Measurements from ENCODE around the gene FNDC11.
"Not testable (repeated sequence)": the region's sequence is repeated elsewhere in the genome, so short reads cannot be mapped to it uniquely, and the experiment has no call there.

Gene FNDC11

DNA sequence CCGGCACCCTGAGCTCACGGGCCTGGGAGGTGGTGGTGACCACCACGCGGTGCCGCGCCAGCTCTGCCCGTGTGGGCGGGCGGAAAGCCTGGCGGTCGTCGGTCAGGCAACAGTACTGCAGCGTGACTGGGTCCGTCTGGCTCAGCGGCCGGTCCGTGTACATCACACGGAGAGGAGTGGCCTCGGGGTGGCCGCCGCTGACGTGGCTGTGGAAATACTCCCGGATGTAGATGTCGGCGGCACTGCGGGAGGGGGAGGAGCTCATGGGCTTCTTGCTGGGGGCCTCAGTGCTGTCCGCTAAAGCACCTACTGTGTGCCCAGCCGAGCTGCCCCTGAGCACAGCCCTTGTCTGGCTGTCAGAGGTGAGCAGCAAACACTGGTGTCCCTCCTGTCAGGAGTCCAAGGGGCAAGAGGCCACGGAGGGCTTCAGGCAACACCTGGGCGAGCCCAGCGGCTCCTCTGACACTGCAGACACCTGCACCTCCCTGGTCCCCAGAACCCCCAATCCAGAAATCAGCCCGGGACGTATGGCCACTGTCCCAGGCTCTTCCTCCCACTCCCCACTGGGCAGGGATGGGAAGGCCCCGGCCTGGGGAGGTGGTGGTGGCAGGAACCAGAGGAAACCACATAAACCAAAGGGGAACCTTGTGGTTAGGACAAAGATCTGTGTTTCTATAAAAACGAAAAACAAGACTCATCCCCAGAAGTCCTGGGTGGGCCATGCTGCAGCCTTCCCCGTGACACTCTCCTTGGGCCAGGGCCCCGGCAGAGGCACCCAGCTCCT is 13.6 kb downstream of the FNDC11 start:
- Histone ChIP-seq H3K27me3 (ENCODE audit: insufficient read depth, low read length) (no peaks in the 10 kb centered on the region), H3K27ac (ENCODE audit: low read length) (no peak overlapping the region), H3K9me3 (ENCODE audit: insufficient read depth, low read depth, low read length) (no peaks in the 10 kb centered on the region), H3K4me3 (ENCODE audit: low read length) (no peak overlapping the region), H3K36me3 (ENCODE audit: insufficient read depth, low read depth, low read length) (no peaks in the 10 kb centered on the region), H3K9ac (ENCODE audit: low read depth, low read length) (no peak overlapping the region), H3K4me1 (ENCODE audit: insufficient read depth, low read length) (no peaks in the 10 kb centered on the region)

GRCh38 chr20:63568170-63568981 is 14.4 kb downstream of the FNDC11 start:
- H3K4me3 ChIP-seq (ENCODE audit: low read length) = no peak overlapping the region
- peaks cover 3% of the 10 kb centered on the region; the same call in 1 of the 2 replicates for H3K27me3 ChIP-seq (ENCODE audit: insufficient read depth, low read length)
- no peak overlapping the region for H3K27ac ChIP-seq (ENCODE audit: low read length)
- H3K4me1 ChIP-seq (ENCODE audit: insufficient read depth, low read length) = no peaks in the 10 kb centered on the region
- H3K36me3 ChIP-seq (ENCODE audit: insufficient read depth, low read depth, low read length) = no peaks in the 10 kb centered on the region
- H3K9ac ChIP-seq (ENCODE audit: low read depth, low read length) = no peak overlapping the region
- H3K9me3 ChIP-seq (ENCODE audit: insufficient read depth, low read depth, low read length) = no peaks in the 10 kb centered on the region

- Histone ChIP-seq H3K27ac (ENCODE audit: low read length) (no peak overlapping the region), H3K27me3 (ENCODE audit: insufficient read depth, low read length) (peaks cover 7% of the 10 kb centered on the region; the same call in 1 of the 2 replicates), H3K4me1 (ENCODE audit: insufficient read depth, low read length) (no peaks in the 10 kb centered on the region), H3K36me3 (ENCODE audit: insufficient read depth, low read depth, low read length) (no peaks in the 10 kb centered on the region), H3K9ac (ENCODE audit: low read depth, low read length) (no peak overlapping the region), H3K9me3 (ENCODE audit: insufficient read depth, low read depth, low read length) (no peaks in the 10 kb centered on the region), H3K4me3 (ENCODE audit: low read length) (no peak overlapping the region)
These were observed 15.3 kb downstream of the FNDC11 start for GRCh38 chr20:63568986-63569949.

GRCh38 chr20:63570281-63571086 is 16.5 kb downstream of the FNDC11 start:
- no peak overlapping the region for H3K9ac ChIP-seq (ENCODE audit: low read depth, low read length)

GRCh38 chr20:63571087-63571478 is 17.1 kb downstream of the FNDC11 start:
- not testable (repeated sequence) for H3K4me1 ChIP-seq (ENCODE audit: insufficient read depth, low read length); H3K27me3 ChIP-seq (ENCODE audit: insufficient read depth, low read length); H3K27ac ChIP-seq (ENCODE audit: low read length); H3K9ac ChIP-seq (ENCODE audit: low read depth, low read length); H3K9me3 ChIP-seq (ENCODE audit: insufficient read depth, low read depth, low read length); H3K36me3 ChIP-seq (ENCODE audit: insufficient read depth, low read depth, low read length); H3K4me3 ChIP-seq (ENCODE audit: low read length)

More at GRCh38 chr20:63570281-63571086, 16.5 kb downstream of the FNDC11 start:
- Histone ChIP-seq H3K4me3 (ENCODE audit: low read length) (no peak overlapping the region), H3K27me3 (ENCODE audit: insufficient read depth, low read length) (peaks cover 7% of the 10 kb centered on the region; the same call in 1 of the 2 replicates), H3K27ac (ENCODE audit: low read length) (no peak overlapping the region), H3K4me1 (ENCODE audit: insufficient read depth, low read length) (no peaks in the 10 kb centered on the region), H3K9me3 (ENCODE audit: insufficient read depth, low read depth, low read length) (no peaks in the 10 kb centered on the region), H3K36me3 (ENCODE audit: insufficient read depth, low read depth, low read length) (no peaks in the 10 kb centered on the region)

DNA sequence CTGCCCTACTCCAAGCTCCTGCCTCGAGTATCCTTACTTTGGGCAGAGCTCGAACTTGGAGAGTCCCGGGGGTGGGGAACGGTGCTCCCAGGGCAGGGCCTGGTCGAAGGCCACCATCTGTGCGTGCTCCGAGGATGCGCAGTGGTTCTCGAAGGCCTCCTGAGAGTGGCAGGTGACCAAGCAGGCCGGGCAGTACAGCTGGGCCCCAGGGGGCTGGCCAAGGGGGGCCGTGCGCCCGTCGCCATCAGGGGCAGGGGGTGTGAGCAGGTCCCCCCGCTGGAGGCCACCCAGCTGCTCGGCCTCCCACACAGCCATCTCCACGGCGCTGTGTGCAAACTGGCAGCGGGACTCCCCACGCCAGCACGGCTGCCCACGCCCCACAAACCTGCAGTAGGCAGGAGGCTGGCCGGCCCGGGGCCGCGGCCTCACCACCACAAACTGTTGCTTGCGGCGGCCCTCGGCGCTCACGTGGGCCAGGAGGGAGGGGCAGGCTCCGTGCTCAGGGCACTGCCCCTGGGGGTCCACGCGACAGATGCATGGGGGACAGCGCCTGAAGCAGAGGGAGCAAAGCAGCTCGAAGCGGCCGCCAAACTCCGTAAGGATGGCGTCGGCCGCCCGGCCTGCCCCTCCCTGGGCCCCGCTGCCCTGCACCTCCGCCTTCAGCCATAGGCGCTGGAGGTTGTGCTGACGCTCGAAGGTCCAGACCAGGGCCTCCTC is 18.3 kb downstream of the FNDC11 start:
- Histone ChIP-seq H3K9ac (ENCODE audit: low read depth, low read length) (no peak overlapping the region), H3K4me3 (ENCODE audit: low read length) (no peak overlapping the region), H3K9me3 (ENCODE audit: insufficient read depth, low read depth, low read length) (no peaks in the 10 kb centered on the region), H3K27me3 (ENCODE audit: insufficient read depth, low read length) (peaks cover 7% of the 10 kb centered on the region; the same call in 1 of the 2 replicates), H3K36me3 (ENCODE audit: insufficient read depth, low read depth, low read length) (no peaks in the 10 kb centered on the region), H3K4me1 (ENCODE audit: insufficient read depth, low read length) (no peaks in the 10 kb centered on the region), H3K27ac (ENCODE audit: low read length) (no peak overlapping the region)

DNA sequence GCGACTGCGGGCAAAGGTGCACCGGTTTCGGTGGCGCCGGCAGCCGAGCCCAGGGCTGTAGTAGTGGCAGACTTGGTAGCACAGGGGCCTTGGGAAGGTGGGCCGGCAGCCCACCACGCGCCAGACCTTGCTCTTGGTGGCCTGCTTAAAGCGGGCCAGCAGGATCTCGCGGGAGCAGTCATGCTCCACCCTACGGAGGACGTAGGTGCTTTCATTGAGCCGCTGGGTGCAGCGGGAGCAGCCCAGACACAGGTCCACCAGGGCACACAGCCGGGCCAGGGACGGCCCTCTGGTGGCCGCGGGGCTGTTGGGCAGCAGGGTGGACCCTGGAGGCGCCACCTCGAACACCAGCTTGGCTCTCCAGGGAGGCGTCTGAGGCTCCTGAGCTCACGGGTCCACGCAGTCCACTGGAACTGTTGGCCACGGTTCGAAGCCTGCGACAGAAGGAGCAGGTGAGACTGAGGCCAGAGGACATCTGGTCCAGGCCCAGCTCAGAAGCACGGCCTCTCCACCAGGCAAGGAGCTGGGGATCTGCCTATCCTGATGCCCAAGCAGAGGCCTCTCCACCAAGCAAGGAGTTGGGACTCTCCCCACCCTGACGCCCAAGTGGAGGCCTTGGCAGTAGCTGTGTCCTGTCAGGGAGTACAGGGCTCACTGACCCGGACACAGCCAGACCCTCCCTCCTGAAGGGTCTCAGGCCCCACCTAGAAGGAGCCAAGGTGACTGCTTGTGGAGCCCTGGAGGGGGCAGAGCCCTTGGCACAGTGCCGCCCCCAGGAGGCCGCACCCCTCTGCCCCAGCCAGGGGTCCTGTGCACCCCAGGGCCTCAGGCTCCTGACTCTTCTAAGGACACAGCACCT is 19.1 kb downstream of the FNDC11 start:
- no peak overlapping the region for H3K27ac ChIP-seq (ENCODE audit: low read length)
- H3K36me3 ChIP-seq (ENCODE audit: insufficient read depth, low read depth, low read length) = no peaks in the 10 kb centered on the region
- no peaks in the 10 kb centered on the region for H3K4me1 ChIP-seq (ENCODE audit: insufficient read depth, low read length)
- peak overlapping the region; percentile 61; the same call in 1 of the 2 replicates for H3K9ac ChIP-seq (ENCODE audit: low read depth, low read length)
- no peaks in the 10 kb centered on the region for H3K9me3 ChIP-seq (ENCODE audit: insufficient read depth, low read depth, low read length)
- peak overlapping the region; percentile 71; the same call in 1 of the 2 replicates for H3K4me3 ChIP-seq (ENCODE audit: low read length)
- peaks cover 7% of the 10 kb centered on the region; the same call in 1 of the 2 replicates for H3K27me3 ChIP-seq (ENCODE audit: insufficient read depth, low read length)

DNA sequence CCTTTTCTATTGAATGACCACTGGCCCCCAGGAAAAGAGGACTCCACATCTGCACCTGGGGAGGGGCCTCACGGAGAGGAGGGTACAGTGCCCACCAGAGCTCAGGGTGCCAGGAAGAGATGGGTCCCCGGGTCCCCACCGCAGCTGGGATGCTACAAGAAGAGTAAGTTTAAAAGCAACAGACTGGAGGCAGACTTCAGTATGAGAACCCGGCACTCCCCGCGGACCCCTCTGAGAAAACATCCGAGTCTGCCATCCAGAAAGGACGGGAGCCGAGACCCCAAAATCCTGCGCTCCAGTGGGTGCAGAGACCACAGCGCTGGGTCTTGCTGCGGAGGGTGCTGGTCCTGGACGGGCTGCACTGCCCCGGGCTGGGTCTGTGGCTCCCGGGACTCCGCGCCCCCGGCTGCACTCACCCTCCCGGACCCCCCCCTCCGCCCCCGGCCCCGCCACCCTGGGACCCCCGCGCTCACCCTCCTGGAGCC is 19.7 kb downstream of the FNDC11 start:
- Histone ChIP-seq H3K27me3 (ENCODE audit: insufficient read depth, low read length) (peaks cover 7% of the 10 kb centered on the region; the same call in 1 of the 2 replicates), H3K4me3 (ENCODE audit: low read length) (peak overlapping the region; percentile 71), H3K9ac (ENCODE audit: low read depth, low read length) (peak overlapping the region; percentile 61; the same call in 1 of the 2 replicates), H3K27ac (ENCODE audit: low read length) (no peak overlapping the region), H3K9me3 (ENCODE audit: insufficient read depth, low read depth, low read length) (no peaks in the 10 kb centered on the region), H3K4me1 (ENCODE audit: insufficient read depth, low read length) (no peaks in the 10 kb centered on the region), H3K36me3 (ENCODE audit: insufficient read depth, low read depth, low read length) (no peaks in the 10 kb centered on the region)

DNA sequence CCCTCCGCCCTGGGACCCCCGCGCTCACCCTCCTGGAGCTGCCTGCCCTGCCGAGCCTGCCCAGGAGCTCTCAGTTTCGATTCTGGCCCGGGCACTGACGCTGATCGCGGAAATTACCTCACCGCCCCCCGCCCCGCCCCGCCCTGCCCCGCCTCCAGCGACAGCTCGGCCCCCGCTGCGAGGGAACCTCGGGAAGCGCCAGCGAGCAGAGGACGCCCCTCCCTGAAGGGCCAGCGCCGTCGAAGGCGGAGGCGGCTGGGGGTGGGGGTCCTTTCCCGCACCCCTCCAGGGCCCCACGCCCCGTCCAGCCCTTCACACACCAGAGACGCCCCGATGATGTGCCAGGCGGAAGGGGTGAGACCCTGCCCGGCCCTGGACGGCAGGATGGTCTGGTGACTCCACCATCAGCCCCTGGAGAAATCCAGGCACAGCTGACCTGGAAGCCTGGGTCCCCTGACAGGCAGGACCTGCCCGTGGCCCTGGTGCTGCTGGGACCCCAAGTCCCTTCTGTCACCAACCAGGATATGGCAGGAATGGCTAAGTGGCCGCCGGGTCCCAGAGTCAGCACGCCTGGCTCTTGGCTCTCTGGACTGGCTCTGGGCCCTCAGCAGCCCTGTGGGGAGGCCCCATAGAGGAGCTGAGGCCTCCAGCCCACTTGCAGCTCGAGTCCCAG is 20.3 kb downstream of the FNDC11 start, which contains the start of gene HELZ2:
HELZ2 (minus strand) TSS at position 84 of the 673 bp plus-strand sequence. CDS start 1,854 bp downstream, outside the sequence.
- peak within 1 kb of the TSS; percentile 71 for H3K4me3 ChIP-seq (ENCODE audit: low read length)
- H3K27ac ChIP-seq (ENCODE audit: low read length) = no peak within 1 kb of the TSS
- no peaks in the 10 kb centered on the region for H3K9me3 ChIP-seq (ENCODE audit: insufficient read depth, low read depth, low read length)
- peaks cover 7% of the 10 kb centered on the region; the same call in 1 of the 2 replicates for H3K27me3 ChIP-seq (ENCODE audit: insufficient read depth, low read length)
- no peaks in the 10 kb centered on the region for H3K36me3 ChIP-seq (ENCODE audit: insufficient read depth, low read depth, low read length)
- no peaks in the 10 kb centered on the region for H3K4me1 ChIP-seq (ENCODE audit: insufficient read depth, low read length)
- peak within 1 kb of the TSS; percentile 61; the same call in 1 of the 2 replicates for H3K9ac ChIP-seq (ENCODE audit: low read depth, low read length)

Measured in iPS-20b (cell line).